GM21515 (cell line): ENCODE measurements around the gene ROBO2.

ENCODE experiments used
- ATAC-seq: cut with Tn5 transposase; IDR thresholded peaks from one replicate; pipeline ENCODE4 v1.9.1; 2021; ENCODE audit not compliant: unreplicated experiment

The ROBO2 gene, protein sequence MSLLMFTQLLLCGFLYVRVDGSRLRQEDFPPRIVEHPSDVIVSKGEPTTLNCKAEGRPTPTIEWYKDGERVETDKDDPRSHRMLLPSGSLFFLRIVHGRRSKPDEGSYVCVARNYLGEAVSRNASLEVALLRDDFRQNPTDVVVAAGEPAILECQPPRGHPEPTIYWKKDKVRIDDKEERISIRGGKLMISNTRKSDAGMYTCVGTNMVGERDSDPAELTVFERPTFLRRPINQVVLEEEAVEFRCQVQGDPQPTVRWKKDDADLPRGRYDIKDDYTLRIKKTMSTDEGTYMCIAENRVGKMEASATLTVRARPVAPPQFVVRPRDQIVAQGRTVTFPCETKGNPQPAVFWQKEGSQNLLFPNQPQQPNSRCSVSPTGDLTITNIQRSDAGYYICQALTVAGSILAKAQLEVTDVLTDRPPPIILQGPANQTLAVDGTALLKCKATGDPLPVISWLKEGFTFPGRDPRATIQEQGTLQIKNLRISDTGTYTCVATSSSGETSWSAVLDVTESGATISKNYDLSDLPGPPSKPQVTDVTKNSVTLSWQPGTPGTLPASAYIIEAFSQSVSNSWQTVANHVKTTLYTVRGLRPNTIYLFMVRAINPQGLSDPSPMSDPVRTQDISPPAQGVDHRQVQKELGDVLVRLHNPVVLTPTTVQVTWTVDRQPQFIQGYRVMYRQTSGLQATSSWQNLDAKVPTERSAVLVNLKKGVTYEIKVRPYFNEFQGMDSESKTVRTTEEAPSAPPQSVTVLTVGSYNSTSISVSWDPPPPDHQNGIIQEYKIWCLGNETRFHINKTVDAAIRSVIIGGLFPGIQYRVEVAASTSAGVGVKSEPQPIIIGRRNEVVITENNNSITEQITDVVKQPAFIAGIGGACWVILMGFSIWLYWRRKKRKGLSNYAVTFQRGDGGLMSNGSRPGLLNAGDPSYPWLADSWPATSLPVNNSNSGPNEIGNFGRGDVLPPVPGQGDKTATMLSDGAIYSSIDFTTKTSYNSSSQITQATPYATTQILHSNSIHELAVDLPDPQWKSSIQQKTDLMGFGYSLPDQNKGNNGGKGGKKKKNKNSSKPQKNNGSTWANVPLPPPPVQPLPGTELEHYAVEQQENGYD (N-terminal part only)

DNA sequence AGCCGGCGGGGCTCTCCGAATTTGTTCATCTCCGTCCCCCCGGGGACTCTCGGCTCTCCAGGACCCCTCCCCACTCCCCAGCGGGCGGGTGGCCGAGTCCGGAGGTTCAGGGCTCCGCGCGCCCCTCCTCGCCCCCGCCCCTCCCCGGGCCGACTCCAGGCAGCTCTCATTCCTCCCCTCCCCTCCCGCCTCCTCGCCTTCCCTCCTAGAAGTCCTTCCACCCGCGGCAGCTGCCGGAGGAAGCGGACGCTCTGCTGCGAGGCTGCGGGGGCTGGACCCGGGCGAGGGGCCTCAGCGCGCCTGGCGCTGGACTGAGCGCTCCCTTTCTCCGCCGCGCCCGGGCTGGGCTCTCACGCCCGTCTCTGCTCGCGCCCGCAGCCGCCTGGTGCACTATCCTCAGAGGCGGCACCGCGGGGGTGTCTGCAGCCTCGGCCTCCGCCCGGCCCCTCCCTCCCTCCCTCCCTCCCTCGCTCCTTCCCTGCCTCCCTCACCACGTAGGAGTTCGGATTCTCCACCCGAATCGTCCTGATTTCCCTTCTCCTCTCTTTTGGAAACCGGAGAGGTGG lies at the start of gene ROBO2:
ROBO2 (plus strand) TSS at position 494 of the 566 bp plus-strand sequence. CDS start 687 bp downstream, outside the sequence.
- no peak for ATAC-seq

DNA sequence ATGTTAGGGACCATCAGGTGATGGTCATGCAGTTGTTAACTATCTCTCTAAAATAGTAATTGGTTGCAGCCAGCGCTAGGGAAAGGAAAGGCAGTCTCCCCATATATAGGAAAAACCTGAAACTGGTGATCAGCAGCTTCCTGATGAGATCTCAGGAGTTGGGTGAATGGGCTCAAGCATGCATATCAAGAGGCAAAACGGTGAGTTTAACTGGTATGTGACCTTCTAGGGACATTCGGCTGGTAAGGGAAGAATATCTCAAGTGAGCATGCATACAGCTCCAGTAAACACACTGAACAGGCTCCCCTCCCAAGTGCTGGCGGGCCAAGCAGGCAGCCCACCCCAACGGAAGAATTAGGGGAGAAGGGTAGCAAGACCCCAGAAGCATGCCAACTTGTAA lies 49.3 kb upstream of the ROBO2 start:
- ATAC-seq: no peak

DNA sequence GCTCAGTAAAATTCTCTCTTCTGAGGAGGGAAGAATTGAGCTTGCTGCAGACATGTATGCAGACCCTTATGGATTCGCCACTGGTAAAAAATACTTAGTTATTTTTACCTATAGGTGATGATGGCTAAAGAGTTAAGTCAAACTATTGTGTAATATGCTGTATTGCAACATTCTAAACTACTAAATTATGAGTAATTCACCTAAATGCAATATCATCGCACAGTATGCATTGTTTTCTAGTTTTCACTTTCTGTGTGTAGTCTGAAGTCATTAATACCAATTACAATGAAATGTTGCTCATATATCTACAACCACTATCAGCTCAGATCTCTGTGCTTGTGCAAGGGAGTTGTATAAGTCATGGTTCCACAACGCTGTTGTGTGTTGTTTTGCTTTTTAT lies 48.7 kb upstream of the ROBO2 start:
- ATAC-seq: no peak

DNA sequence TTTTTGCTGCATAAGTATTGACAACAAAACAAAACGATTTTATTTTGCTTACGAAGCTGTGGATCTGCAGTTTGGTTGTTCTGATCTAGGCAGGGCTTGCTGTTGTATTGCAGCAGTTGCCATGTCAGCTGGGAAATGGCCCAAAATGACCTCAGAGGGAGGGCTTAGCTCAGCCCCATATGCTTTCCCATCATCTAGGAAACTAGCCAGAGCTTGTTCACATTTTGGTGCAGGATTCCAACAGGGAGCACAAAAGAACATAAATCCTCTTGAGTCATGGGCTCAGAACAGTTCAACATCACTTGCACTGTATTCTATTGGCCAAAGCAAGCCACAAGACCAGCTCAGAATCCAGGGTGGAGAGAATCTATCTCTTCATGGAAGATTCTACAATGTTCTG lies 42.2 kb upstream of the ROBO2 start:
- ATAC-seq: no peak

DNA sequence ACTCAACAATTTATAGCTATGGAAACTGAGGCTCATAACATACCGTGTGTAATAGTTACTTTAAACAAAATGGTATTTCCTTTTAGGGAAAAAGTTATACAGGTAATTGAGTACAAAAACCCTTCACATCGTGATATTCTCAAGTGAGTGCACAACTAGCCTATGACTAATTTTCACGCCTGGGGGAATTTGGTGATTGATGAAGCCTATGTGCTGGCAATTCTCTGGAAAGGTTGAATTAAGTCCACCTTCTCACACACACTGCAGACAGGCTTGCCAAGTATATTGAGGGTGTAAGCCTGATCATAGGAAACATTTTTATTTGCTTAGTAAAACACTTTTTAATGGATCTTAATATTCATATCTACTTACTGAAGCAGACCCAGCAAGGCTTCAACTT lies 41.3 kb upstream of the ROBO2 start:
- no peak for ATAC-seq

DNA sequence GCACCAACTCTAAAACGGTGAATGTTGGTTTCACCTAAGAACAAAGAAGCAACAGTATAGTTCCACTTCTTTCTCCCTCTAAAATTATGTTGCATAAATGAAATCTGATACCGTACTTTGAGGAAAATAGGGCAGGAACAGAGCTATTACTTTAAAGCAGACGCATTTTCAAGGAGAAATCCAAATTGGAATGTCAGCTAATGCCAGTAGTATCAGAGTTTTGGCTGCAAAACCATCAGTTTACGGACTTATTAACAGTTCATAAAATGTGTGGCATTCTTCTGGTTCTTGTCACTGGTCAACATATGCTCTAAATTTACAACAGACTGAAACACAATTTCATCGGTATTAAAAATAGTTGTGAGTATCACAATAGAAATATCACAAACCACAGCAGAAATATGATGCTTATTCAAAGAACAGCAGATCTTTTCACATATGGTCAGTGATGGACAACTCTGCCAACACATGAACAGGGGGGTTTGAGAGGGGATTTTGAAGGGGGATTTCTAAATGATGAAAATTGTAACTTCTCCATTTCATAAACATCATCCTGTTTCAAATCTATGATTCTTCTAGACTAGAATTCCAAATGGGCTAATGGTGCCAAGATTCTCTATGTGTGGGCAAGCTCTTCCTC lies 38.7 kb upstream of the ROBO2 start:
- ATAC-seq: no peak

DNA sequence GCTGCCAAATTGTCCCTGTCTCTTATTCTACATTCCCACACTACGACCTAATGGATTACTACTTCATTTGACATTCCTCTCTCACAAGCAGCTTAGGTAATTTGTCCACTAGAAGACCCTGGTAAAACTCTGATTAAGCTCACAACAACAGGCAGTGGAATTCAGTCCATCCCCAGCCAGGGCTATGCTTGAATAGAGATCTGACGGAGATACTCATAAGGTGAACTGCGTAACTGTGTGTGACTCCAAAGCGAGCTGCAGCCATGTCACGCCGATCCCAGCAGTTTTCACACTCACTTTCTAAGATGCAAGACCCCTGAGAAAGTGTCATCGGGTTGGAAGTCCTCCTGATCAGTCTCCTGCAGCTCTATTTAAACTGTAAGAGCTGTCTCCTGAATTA lies 25.7 kb upstream of the ROBO2 start:
- no peak for ATAC-seq

DNA sequence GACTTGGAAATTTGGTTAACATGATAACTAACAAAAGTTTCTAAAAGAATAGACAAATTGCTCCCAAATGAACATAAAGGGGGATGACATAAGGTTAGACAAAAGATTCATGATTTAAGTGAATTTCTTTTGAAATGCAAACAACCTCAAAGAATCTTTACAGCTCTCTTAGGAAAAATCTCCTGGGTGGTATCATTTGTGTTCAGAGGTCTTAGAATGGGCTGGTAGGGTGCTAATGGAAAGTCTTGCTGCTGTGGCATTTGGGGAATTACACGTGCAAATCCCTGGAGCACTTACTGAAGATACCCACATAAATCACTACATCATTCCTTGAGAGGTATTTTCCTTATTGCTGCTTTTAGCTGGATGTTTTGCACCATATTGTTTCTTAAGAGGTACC lies 14.4 kb upstream of the ROBO2 start:
- no peak for ATAC-seq

DNA sequence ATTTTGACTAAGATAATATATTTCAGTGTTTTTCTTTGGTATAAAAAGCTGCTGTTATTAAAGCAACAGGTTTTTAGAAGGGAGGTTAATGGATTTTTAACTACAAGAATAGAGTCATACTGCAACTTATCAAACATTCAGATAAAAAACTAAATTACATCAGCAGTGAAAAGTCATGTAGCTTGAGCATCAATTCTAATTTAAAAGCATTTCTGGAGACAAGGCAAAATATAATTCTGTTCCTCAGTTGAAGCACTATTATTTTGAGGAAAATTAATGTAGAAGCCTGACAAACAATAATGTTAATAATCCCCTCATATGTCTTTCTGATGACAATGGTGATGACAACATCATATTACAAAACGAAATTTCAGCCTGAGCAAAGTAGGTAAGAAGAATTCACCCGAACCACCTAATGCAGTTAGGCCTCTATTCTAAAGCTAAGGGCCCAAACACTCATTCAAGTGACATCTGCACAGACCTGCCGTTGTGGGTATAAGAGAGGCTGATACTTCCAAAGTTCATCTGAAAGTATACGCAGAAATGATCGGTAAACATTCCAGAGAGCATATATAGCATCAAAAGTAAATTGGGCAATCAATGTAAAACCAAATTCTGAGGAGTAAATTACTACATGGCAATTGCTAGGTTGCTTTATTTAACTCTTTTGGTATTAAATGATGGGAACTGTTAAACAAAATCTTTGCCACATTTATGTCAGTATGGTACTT lies 12.8 kb upstream of the ROBO2 start:
- ATAC-seq: no peak

DNA sequence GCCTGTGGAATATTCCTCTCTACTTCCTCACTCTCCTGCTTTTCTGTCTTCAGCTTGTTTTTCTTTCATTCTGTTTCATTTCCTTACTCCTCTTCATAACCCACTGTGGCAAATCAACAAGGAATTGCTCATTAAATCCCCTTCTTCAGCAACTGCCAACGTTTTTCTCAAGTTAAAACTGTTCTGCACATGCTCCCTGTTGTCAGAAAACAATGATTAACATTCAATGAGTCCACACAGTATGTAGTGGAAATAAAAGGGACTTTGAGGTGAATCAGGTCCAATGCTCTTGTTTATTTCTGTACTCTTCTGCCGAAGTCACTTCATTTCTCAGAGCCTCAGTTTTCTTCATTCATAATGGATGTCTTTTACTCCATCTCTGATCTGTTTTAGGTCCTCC lies 11.9 kb upstream of the ROBO2 start:
- ATAC-seq: no peak

DNA sequence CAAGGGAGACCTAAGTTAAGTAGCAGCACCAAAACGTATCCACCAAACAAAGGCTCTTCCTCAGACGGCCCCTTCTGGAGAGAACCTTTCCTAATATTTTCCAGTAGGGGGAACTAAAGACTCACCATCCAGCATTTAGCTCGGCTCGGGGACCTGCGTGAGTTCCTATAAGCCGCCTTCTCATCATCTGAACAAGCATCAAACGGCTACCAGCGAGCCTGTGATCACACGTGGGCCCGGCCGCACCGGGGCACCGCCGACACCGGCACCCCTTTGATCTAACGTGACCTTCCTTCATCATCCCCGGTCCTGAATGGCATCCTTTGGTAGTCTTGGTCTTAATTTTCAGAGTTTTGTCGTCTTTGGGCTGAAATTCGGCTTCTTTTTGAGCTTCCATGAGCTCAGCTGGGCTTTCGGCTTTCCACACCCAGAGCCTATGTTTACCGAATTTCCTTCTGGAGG lies 1.4 kb upstream of the ROBO2 start:
- ATAC-seq: no peak

DNA sequence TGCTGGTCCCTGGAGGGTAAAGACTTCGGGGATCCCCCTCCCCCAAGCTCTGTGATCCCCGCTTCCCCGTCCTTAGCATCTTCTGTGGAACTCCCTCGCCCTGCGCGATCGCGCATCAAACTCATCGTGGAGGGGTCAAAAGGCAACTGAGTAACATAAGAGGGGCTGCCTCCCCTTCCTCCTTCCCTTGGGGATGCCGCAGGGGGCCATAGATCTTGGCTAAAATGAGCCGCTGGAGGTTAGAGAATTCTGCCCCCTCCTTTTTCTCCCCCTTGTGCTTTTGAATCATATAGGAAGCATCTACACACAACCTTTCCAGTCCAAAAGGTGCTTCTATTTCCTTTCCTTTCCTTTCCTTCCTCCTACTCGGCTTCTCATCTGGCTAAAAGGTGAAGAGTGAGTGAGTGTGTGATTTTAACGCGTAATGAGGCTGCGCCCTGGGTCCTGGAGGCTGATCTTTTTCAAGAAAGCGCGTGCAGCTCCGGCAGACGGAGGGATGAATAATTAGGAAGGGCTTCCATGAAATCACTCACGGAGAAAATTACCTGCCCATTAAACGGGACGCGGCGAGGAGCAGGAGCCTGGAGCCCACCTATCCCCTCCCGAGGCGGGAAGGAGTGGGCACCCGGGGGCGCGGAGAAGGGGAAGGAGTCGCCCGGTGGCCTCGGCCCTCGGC lies 831 bp upstream of the ROBO2 start:
- ATAC-seq: no peak

DNA sequence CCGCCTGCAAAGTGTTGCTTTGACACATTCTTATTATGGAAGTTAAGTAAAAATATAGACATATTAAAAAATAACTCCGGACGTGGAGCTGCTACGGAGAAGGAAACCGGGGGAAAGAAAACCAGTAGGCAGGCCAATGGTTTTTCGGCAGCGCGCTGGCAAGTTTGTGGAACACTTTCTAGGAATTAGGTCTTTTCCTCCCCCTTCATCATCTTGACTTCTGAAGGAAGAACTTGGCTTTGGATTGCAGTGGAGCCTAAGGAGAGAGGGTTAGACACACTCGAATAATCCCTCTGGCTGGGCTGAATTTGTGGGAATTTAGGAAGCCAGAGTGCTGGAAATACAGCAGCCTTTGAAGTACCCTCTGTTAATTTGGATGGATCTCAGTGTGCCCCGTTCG lies 317 bp downstream of the ROBO2 start:
- no peak for ATAC-seq

DNA sequence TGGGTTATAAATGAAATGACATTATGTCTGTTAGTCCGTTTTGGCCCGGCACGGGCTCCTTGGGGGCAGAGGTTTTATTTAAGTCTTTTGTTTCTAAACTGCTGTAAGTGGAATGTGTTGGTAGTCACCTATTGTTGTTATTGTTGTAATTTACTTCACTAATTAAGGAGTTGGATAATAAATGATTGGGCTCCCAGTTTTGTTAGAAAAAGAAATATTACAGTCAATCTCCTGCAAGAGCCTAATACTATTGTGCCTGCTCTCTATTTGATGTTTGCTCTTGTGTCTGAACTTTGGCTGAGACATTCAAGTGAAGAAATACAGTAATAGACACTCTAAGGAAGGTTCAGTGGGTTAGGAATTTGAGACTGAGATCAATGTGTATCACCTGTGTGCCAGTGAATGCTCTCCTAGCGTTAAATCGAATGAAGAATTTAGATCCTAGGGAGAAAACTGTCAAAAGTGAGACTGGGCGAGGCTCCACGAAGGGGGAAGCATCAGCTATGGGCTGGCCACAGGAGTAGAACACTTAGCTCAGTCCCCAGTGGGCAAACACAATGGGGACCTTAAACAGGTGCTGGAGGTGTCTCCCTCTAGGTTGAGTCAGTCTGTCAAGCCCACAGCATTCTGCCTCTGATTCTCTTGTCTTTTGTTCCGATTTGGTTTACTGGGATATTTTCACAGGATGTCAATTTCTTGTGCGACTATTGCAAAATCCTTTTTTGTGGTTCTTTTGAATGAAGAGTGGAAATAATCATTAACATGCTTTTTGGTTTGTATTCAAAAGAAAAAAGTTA lies 1.2 kb downstream of the ROBO2 start:
- ATAC-seq: no peak

DNA sequence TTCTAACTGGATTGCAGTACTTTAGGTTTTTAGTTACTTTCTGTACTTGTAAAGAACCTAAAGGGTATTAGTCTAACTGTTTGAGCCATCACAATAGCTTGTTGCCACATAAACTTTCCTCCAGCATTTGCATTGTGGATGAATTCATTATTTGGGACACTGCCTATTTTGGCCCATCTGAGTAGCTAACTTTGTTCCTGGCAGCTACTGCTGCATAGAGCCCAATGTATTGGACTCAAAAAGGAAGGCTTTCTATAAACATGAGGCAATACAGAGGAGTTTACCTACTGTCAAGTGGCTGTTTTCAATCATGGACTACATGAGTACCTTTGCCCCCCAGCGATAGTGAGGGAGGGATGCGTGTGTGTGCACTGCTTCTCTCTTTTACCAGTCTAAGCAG lies 1.9 kb downstream of the ROBO2 start:
- no peak for ATAC-seq

DNA sequence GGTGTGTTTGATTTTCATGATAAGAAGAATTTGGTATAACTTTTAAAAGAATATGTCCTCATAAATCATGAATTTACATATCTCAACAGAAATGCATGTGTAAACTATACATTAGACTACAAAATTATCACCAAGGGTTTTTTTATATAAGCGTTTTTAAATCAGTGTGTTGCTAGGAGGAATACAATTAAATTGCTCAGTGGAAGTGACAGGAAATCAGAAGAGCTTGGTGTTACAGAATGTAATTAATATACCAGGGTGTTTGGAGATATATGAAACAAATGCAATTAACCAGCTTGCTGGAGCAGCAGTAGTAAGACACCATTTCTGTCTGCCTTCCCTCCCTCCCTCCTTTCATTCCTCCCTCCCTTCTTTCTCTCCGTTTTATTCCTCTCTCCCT lies 2.4 kb downstream of the ROBO2 start:
- ATAC-seq: no peak

DNA sequence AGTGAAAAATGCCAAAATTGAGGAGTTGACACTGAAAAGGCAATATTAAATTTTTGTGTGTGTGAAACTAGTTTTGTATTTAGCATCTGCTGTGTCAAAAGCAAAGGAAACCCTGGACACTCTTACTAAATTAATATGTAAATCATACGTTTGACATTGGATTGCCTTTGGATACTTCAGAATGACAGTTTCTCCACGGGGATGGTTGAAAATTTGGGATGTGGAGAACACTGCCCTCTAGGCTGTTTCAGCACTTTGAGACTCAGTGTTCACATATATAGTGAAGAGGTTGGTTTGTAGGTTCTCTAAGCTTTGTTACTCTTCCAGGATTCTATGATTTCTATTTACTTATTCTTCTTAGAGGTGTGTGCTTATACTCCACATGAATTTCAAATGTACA lies 3.0 kb downstream of the ROBO2 start:
- no peak for ATAC-seq

DNA sequence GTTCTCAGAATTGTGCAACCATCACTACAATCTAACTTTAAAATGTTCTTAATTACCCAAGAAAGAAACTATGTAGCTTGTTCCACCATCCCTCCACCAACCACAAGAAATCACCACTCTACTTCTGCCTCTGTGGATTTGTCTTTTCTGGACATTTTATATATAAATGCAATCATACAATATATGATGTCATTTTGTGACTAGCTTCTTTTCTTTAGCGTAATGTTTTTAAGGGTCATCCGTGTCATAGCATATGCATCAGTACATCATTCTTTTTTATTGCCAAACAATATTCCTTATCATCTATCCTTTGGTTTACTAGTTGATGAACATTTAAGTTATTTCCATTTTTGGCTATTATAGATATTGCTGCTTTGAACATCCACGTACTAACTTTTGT lies 5.8 kb downstream of the ROBO2 start:
- no peak for ATAC-seq

DNA sequence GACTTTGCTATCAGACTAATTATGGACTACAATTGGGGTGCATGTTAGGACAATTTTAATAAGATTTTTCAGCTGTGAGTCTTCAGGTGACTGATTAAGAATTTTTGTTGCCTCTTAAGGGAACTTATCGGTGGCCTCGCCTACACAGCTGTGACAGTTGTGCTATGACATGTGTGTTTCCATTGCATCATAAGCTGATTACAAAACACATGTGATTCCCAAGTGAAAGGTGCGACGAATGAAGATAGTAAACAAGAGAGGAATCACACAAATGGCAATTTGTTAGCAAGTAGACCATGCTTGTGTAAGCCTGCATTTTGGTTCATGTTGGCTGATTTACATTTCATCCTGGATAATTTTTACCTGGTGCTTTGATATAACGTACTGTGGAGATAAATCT lies 8.3 kb downstream of the ROBO2 start:
- ATAC-seq: no peak
